ENCODE results near the gene B4GALNT1. TPM values are rescaled to one million over a fixed set of nuclear protein-coding genes. Genes with fewer than 3 reads are reported as not detected.
A peak's percentile ranks its signal among the peaks of the same experiment; 100 is the strongest.
"Not testable (repeated sequence)": the region's sequence is repeated elsewhere in the genome, so short reads cannot be mapped to it uniquely, and the experiment has no call there.

The B4GALNT1 gene
- total RNA-seq, 1 donor, result 3.0 TPM

DNA sequence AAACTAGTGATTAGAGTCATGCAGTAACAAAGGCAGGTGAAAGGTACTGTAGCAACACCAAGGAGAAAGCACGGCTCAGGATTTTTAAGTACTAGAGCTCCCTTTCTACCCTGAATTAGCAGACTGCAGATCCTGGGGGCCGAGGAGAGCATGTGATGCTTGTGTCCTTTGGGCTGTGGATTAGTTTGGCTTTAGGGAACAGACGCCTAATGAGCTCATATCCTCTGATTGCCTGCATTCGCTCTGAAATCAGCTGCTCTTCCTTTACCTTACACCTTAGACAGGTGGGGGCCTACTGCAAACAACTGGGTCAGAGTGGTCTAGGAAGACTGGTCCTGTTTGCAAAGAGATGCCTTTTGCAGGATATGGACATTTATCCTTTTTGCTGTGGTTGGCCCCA lies 39.8 kb downstream of the B4GALNT1 start:
- TF ChIP-seq CTCF (IDR thresholded peaks at IDR 0.05; ENCODE audit: insufficient read depth, low read depth, low read length), result no peak
- no peak overlapping the region for H3K4me3 ChIP-seq (ENCODE audit: low read depth, low read length)
- DNase-seq (ENCODE audit: low read depth), result no peak

GRCh38 chr12:57592551-57593165 lies 40.3 kb downstream of the B4GALNT1 start:
- no peak overlapping the region for H3K4me3 ChIP-seq (ENCODE audit: low read depth, low read length)
- no peak for TF ChIP-seq CTCF (IDR thresholded peaks at IDR 0.05; ENCODE audit: insufficient read depth, low read depth, low read length)
- no peak for DNase-seq (ENCODE audit: low read depth)

GRCh38 chr12:57591782-57592325 lies 41.1 kb downstream of the B4GALNT1 start:
- TF ChIP-seq CTCF (IDR thresholded peaks at IDR 0.05; ENCODE audit: insufficient read depth, low read depth, low read length), result no peak
- no peak for DNase-seq (ENCODE audit: low read depth)
- peak overlapping the region; percentile 74 for H3K4me3 ChIP-seq (ENCODE audit: low read depth, low read length)

- DNase-seq (ENCODE audit: low read depth), result peak; percentile 51
- no peak for TF ChIP-seq CTCF (IDR thresholded peaks at IDR 0.05; ENCODE audit: insufficient read depth, low read depth, low read length)
- H3K4me3 ChIP-seq (ENCODE audit: low read depth, low read length), result peak within 1 kb of the TSS; percentile 74
Measured at GRCh38 chr12:57590864-57591781, 41.9 kb downstream of the B4GALNT1 start, which contains the start of gene PIP4K2C. Gene PIP4K2C, plus strand, starts transcription at chr12:57591192. Its CDS starts 98 bp downstream, at chr12:57591290.

GRCh38 chr12:57590479-57590863 lies 42.5 kb downstream of the B4GALNT1 start:
- no peak for TF ChIP-seq CTCF (IDR thresholded peaks at IDR 0.05; ENCODE audit: insufficient read depth, low read depth, low read length)
- H3K4me3 ChIP-seq (ENCODE audit: low read depth, low read length), result peak overlapping the region; percentile 74
- DNase-seq (ENCODE audit: low read depth), result no peak

GRCh38 chr12:57588951-57589610 lies 43.9 kb downstream of the B4GALNT1 start:
- not testable (repeated sequence) for DNase-seq (ENCODE audit: low read depth); H3K4me3 ChIP-seq (ENCODE audit: low read depth, low read length)
